GM12865 (cell line): ENCODE results near the gene MFNG.

ENCODE experiments used
- DNase-seq: peaks from one replicate; pipeline ENCODE4 v3.0.0; 2010; ENCODE audit warnings: low read depth
- H3K4me3 ChIP-seq: 2 replicates; pipeline ENCODE4 v1.5.1; 2011; ENCODE audit warnings: mild to moderate bottlenecking, low read depth, low read length, control low read depth
- TF ChIP-seq, protein P1 (sequence below): IDR thresholded peaks from 2 replicates; pipeline ENCODE4 v1.5.1; 2011; ENCODE audit warnings: low read length, control low read depth, low read depth, inconsistent platforms; ENCODE audit not compliant: insufficient read depth; ENCODE audit errors: missing control alignments

MFNG gene

DNA sequence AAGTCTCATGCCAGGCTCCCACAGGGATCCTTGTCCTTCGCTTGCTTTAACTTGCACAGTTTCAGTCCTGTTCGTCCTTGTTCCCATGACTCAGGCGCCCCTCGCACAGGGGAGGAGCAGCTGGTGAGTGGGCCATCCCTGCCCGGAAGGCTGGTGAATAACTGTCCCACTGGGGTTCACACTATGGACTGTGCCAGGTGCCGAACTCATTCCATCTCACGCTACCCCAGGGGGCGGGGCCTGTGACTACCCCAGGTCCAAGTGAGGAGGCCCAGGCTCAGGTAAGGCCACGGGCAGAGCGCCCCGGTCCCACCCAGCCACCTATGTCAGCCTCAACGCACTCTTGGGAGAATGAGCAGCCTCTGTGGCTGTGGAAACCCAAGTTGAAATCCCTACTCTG lies 40.2 kb upstream of the MFNG start:
- TF ChIP-seq, protein P1, sequence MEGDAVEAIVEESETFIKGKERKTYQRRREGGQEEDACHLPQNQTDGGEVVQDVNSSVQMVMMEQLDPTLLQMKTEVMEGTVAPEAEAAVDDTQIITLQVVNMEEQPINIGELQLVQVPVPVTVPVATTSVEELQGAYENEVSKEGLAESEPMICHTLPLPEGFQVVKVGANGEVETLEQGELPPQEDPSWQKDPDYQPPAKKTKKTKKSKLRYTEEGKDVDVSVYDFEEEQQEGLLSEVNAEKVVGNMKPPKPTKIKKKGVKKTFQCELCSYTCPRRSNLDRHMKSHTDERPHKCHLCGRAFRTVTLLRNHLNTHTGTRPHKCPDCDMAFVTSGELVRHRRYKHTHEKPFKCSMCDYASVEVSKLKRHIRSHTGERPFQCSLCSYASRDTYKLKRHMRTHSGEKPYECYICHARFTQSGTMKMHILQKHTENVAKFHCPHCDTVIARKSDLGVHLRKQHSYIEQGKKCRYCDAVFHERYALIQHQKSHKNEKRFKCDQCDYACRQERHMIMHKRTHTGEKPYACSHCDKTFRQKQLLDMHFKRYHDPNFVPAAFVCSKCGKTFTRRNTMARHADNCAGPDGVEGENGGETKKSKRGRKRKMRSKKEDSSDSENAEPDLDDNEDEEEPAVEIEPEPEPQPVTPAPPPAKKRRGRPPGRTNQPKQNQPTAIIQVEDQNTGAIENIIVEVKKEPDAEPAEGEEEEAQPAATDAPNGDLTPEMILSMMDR: no peak
- DNase-seq: no peak
- H3K4me3 ChIP-seq: no peak overlapping the region

DNA sequence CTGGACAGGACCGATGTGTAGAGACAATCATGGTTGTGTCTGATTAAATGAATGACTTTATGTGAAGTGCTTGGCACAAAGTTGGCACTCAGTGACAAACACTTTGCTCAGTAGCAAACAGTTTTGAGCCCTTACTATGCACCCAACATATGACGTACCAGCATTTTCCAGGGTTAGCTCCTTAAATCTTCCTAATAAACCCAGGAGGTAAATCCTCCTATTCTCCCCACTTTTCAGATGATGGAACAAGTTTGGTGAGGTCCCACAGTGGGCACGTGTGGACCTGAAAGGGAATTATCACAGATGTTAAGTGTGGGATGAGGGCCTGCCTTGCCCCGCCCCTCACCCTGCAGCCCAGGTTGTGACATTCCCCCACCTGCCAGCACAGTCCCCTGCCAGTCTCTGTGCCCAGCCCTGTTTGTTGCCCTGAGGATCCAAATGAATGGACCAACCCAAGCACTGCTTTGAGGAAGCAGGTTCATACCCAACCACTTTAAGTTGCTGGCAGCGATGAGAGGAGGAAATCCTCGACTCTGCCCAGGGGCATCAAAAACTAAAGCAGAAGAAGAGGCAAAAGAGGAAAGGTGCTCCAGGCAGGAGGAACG lies 39.7 kb upstream of the MFNG start:
- no peak for DNase-seq
- TF ChIP-seq, protein P1: no peak
- no peak overlapping the region for H3K4me3 ChIP-seq

DNA sequence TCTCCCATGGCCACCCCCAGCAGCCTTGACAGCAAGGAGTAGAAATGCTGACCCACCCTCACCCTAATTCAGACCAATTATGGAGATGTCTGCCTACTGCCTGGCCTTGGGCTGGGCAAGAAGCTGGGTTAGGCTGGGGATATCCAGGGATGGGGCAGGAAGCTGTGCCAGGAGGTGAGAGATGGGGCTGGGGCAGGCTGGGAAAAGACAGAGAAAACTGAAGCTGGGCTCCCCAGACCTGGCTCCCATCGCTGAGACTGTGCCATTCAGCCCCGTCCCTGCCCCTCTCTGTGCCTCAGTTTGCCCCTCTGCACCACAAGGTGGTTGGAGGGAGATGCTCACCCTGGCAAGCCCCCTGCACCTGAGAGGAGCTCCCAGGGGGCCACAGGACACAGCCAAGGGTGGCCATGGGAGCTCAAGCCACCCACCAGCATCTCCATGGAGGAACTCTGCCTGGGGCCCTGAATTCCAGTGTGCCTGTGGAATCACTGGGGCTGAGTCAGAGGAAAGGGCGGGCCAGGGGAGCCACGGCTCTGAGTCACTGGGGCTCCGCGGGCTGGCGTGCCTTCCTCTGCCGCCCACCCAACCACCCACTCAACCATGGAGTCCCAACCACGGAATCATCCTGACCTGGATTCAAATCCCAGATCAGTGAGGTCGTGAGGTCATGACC lies 39.0 kb upstream of the MFNG start:
- TF ChIP-seq, protein P1: no peak
- DNase-seq: no peak
- no peak overlapping the region for H3K4me3 ChIP-seq

DNA sequence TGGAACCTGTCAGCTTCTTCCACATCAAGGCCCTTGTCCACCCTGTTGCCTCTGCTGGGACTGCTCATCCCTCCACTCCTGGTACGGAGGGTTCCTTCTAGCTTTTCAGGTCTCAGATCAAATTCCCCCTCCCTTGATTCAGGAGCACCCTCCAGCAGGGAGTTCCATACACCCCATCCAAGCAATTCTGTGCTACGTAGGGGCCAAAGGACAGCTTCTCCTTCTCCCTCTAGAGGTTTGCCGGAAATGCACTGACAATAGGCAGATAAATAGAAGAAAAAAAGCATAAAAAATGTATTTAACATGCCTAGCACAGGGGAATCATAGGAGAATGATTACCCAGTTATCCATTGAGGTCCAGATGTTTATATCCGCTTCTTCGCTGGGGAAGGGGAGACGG lies 36.3 kb upstream of the MFNG start:
- TF ChIP-seq, protein P1: no peak
- no peak for DNase-seq
- H3K4me3 ChIP-seq: no peak overlapping the region

DNA sequence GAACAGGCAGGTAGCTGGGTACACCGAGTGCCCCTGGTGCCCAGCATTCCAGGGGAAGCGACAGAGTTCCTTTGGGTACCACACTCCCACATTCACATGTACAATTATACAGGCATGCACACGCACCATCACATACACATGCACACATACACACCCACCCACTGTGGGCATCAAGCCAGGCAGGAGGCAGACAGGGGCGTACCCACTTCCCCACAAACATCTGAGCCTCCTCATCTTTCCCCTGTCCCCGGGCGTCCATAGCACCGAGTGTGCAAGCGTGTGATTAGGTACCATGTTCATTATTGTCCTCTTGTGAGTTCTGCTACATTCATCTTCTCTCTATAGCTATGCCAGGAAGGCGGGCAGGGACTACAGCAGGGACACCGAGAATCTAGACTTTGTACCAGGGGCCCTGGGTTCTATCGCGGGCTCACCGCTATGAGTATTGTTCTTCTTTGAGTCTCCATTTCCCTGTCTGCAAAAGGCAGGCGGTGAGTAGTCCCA lies 35.1 kb upstream of the MFNG start:
- H3K4me3 ChIP-seq: no peak overlapping the region
- TF ChIP-seq, protein P1: no peak
- DNase-seq: no peak

DNA sequence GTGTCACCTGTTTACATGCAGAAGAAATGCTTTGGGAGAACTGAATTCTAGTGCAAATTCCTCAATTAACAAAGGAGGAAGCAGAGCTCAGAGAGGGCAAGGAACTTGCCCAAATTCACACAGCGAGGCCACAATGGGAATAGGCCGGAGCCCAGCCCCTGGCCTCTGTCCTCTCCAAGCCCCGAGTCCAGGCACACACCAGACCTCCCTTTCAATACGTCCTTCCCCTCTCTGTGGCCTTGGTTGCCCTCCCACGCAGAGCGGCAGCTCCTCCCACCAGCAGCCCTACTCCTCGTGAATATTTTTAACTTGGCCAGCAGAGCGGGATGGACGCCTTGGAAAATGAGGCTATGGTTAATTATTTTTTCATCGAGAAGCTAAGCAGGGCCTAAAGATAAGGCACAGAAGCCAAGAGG lies 34.6 kb upstream of the MFNG start:
- DNase-seq: no peak
- no peak overlapping the region for H3K4me3 ChIP-seq
- TF ChIP-seq, protein P1: no peak
